Heart right ventricle (tissue), 16 donors: ENCODE results near the gene UCP2. TPM values are rescaled to one million over a fixed set of nuclear protein-coding genes. Genes with fewer than 3 reads are reported as not detected.
A peak's percentile ranks its signal among the peaks of the same experiment; 100 is the strongest.

ENCODE experiments used
- ATAC-seq, 8 donors: fragments of 200-7000 bp; cut with Tn5 transposase; one replicate each; pipeline ENCODE4 v1.9.1; 2020; ENCODE audit warnings: mild to moderate bottlenecking in 8 of 8, moderate library complexity in 8 of 8, moderate number of reproducible peaks in 1 of 8
- DNase-seq, 2 donors: peaks; one replicate each; pipeline ENCODE4 v3.0.0-alpha.2; 2020
- H3K27ac ChIP-seq, 10 donors: fragments of 200-600 bp; sonication (generic) in 2 of 10; one replicate each; pipeline versions ENCODE4 v1.5.0 to v1.8.0; 2020 to 2022; ENCODE audit warnings: mild to moderate bottlenecking in 3 of 10
- H3K27me3 ChIP-seq, 7 donors: fragments of 200-600 bp; one replicate each; pipeline ENCODE4 v1.8.0; 2021 to 2022; ENCODE audit warnings: mild to moderate bottlenecking in 2 of 7
- H3K36me3 ChIP-seq, 9 donors: fragments of 200-600 bp; sonication (generic) in 1 of 9; one replicate each; pipeline versions ENCODE4 v1.5.0 to v1.8.0; 2020 to 2022; ENCODE audit warnings: mild to moderate bottlenecking in 2 of 9
- H3K4me1 ChIP-seq, 9 donors: fragments of 200-600 bp; sonication (generic) in 1 of 9; one replicate each; pipeline versions ENCODE4 v1.5.0 to v1.8.0; 2020 to 2022; ENCODE audit warnings: mild to moderate bottlenecking in 4 of 9
- H3K4me3 ChIP-seq, 10 donors: fragments of 200-600 bp; sonication (generic) in 2 of 10; one replicate each; pipeline versions ENCODE4 v1.5.0 to v1.8.0; 2020 to 2022; ENCODE audit warnings: mild to moderate bottlenecking in 7 of 10, moderate library complexity in 2 of 10
- H3K9me3 ChIP-seq, 11 donors: fragments of 200-600 bp in 10 of 11; sonication (generic) in 2 of 11; one replicate each; pipeline versions ENCODE4 v1.5.0 to v1.8.0; 2013 to 2022; ENCODE audit warnings: mild to moderate bottlenecking in 2 of 11, control low read depth in 1 of 11, moderate library complexity in 1 of 11
- CTCF ChIP-seq, 9 donors: fragments of 200-600 bp; sonication (generic) in 2 of 9; IDR thresholded peaks; one replicate each; pipeline versions ENCODE4 v1.5.0 to v1.8.0; 2021 to 2022; ENCODE audit warnings: antibody characterized with exemption in 9 of 9, mild to moderate bottlenecking in 5 of 9, moderate library complexity in 1 of 9
- WGBS, 2 donors: extraction: QIAGEN DNeasy Blood & Tissue Kit; methylation state at CpG; one replicate each; pipeline ENCODE4 v1.1.7; 2013; ENCODE audit warnings: inconsistent platforms in 1 of 2; 5-methylcytosine and 5-hydroxymethylcytosine counted together
- intact Hi-C, 10 donors: fragments of 100-400 bp; cut with DNase I; formaldehyde crosslinking; loops; one replicate each; pipeline versions ENCODE4 v1.11.1 to v1.14.2; 2022
- polyA plus RNA-seq, 2 donors: library from polyadenylated mRNA; stranded (reverse); fragments of 200-250 nt; gene quantifications; one replicate each; pipeline ENCODE4 v1.2.3, GENCODE V29; 2013
- total RNA-seq, 10 donors: library from RNA; stranded (reverse); fragmentation: NEBNext Ultra II Directional in 3 of 10; extraction: Animal tissue kit (Norgen Biotek cat#: 25700) in 3 of 10; gene quantifications; one replicate each; pipeline versions ENCODE4 v1.2.1 to v1.2.4, GENCODE V29; 2021 to 2023
- donor health status: Arrhythmogenic right ventricular cardiomyopathy.
- donor health status: ischemic (EF 13 %, LVEDD 7.1; RV severe dilation, severe dysfunction).
- donor health status: healthy with polysubstance abuse.
- donor health status: DM: no; HTN: yes; CAD: no.
- donor health status: DM: no; HTN: no; CAD: no.
- donor health status: ischemic (EF 25% LVEDD 6.9; RV normal size, moderate dysfunction).
- donor health status: ischemic (EF 25% LVEDD 5.7; RV mildly dilated, moderate dysfunction).
- donor health status: healthy.
- donor health status: DM: yes; HTN: yes; CAD: no.
- donor health status: Ischemic cardiomyopathy.
- donor health status: ischemic (EF 35%, LVEDD 5.7; RV mildly dilated, moderate dysfunction).
- donor health status: nonischemic (EF 11% LVEDD 7.7; RV severe dilation, severe dysfunction).
- donor health status: DM: yes; HTN: yes; CAD: no.
- donor health status: PGD.
- donor health status: ischemic (EF 29% LVEDD 5.4; RV normal size, mild dysfunction).
- donor health status: nonischemic (EF 23%, LVEDD 6.1; RV moderate dilation, normal function).

UCP2 gene
- total and polyA plus RNA-seq, 12 donors, result 10.2 to 73.3 (median 18.1) TPM

DNA sequence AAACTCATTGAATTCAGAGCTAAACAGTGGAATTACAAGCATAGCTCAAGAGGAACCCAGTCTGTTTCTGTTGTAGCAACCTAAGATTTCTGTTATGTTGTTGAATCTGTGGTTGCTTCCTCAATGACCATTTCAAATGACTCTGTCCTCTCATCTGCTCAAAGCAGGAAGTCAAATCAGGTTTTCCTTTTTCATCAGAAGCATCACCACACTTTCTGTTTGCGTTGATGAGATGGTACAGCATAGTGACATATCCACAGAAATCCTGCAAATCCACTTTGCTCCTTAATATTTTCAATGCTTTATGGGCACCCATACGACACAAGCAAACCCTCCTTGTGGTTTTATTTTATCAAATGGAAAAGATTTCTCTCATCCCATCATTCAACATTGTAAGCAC, 12.6 kb upstream of the UCP2 start:
- no peak for DNase-seq
- no peak for TF ChIP-seq CTCF (IDR thresholded peaks at IDR 0.05)
- Histone ChIP-seq H3K4me1 (peaks cover 0 to 9% (median 0%) of the 10 kb centered on the region in 9 donors), H3K9me3 (no peaks in the 10 kb centered on the region), H3K27ac (peak overlapping the region in 1 of 10 donors; percentile 81), H3K4me3 (no peak overlapping the region), H3K36me3 (no peaks in the 10 kb centered on the region), H3K27me3 (no peaks in the 10 kb centered on the region)
- WGBS, 2 donors, result 74 to 76% methylated on average over 2 of the region's 2 CpGs
- peak in 7 of 8 donors; percentile 43 to 82 (median 63) for ATAC-seq
- intact Hi-C loops, result no loop called here

DNA sequence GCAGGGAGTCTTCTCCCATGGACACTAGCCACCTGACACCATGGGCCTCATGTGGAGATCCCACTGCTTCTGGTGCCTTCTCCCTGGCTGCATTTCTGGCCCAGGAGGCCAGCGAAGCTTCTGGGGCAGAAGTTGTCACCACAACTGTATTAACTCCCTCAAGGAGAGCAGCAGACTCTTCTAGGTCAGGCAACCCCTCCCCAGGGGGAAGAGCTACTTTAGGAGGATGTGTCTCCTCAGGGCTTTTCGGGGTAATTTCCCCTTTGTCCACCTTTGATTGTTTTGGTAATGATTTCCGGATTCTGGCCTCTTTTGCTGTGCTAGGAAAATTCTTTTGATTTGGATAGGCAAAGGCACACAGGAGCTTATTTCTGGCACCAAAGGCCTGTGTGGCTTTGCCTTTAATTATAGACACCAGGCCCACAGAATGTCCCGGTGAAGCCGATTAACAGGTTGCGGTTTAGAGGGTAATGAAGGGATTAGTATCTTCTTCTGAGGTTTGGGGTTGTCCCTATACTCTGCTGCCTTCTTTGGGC, 8.9 kb upstream of the UCP2 start:
- intact Hi-C loops, result no loop called here
- H3K27me3 ChIP-seq, result no peaks in the 10 kb centered on the region
- H3K4me1 ChIP-seq, result peaks cover 0 to 9% (median 0%) of the 10 kb centered on the region in 9 donors
- H3K27ac ChIP-seq, result no peak overlapping the region
- H3K9me3 ChIP-seq, result no peaks in the 10 kb centered on the region
- DNase-seq (no peak), ATAC-seq (no peak)
- H3K4me3 ChIP-seq, result no peak overlapping the region
- no peaks in the 10 kb centered on the region for H3K36me3 ChIP-seq
- TF ChIP-seq CTCF (IDR thresholded peaks at IDR 0.05), result no peak
- 86 to 94% methylated on average over 6 of the region's 6 CpGs for WGBS, 2 donors

DNA sequence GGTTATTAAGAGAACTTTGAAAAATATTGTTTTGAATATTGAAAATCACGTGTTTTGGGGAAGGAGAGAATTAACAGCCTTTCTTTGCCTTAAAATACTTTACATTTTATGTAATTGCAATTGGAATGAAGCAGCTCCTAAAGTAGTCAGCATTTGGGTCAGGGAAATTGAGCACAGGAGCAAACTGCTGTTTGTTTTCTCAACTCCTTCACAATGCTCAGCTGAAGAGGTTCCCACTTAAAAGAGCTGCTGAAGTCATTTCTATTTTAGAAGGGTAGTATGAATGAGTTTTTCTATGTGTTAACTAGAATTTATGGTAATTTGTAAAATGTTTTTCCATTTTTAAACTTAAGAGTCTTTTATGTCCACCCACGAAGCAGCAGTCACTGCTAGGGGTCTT, 8.1 kb upstream of the UCP2 start:
- Histone ChIP-seq H3K9me3 (no peaks in the 10 kb centered on the region), H3K36me3 (no peaks in the 10 kb centered on the region), H3K27ac (no peak overlapping the region), H3K4me3 (no peak overlapping the region), H3K4me1 (peaks cover 0 to 9% (median 0%) of the 10 kb centered on the region in 9 donors), H3K27me3 (no peaks in the 10 kb centered on the region)
- 81 to 89% methylated on average over 2 of the region's 2 CpGs for WGBS, 2 donors
- DNase-seq (no peak), ATAC-seq (no peak)
- intact Hi-C loops, result no loop called here
- no peak for TF ChIP-seq CTCF (IDR thresholded peaks at IDR 0.05)

DNA sequence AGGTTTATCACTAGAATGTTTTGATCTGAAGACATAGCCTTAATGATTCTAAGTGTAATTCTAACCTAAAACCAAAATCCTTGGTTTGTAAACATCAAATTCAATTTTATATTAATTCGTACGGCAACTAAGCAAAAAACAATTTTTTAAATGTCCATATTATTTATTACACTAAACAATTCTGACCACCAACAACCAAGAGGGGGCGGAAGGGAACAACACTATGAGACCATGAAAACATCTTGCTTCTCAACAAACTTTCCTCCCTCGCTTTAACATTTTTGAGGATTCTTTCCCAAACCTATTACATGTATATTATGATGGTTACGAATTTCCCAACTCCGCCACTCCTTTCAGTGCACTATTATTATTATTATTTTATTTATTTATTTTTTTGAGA, 6.5 kb upstream of the UCP2 start:
- Histone ChIP-seq H3K27ac (no peak overlapping the region), H3K27me3 (no peaks in the 10 kb centered on the region), H3K36me3 (no peaks in the 10 kb centered on the region), H3K9me3 (no peaks in the 10 kb centered on the region), H3K4me3 (no peak overlapping the region), H3K4me1 (peaks cover 0 to 5% (median under 1%) of the 10 kb centered on the region in 9 donors)
- WGBS, 2 donors, result 94% methylated on average over 6 of the region's 6 CpGs
- DNase-seq (no peak), ATAC-seq (no peak)
- intact Hi-C loops, result loop anchor here in 1 of 10 donors (10.0 kb wide), 1 partner anchor 186 kb away; the partner anchor contains the start of genes C2CD3 and PPME1
- TF ChIP-seq CTCF (IDR thresholded peaks at IDR 0.05), result peak in 1 of 9 donors; percentile 25
